ENCODE results near the gene LEPROT. TPM values are rescaled to one million over a fixed set of nuclear protein-coding genes. Genes with fewer than 3 reads are reported as not detected.

The LEPROT gene
- total RNA-seq, 1 donor from 2014 or later = 30.8 TPM

- peaks cover 10 to 19% (median 12%) of the 10 kb centered on the region in 3 donors for H3K36me3 ChIP-seq (ENCODE audit: control insufficient read depth in 3 of 3, insufficient read depth in 3 of 3, low read length in 3 of 3)
- no peaks in the 10 kb centered on the region for H3K27me3 ChIP-seq (ENCODE audit: control insufficient read depth in 3 of 3, insufficient read depth in 3 of 3, low read length in 3 of 3)
- H3K27ac ChIP-seq (ENCODE audit: low read depth, low read length) = peak overlapping the region; percentile 97
- H3K9ac ChIP-seq (ENCODE audit: low read depth in 1 of 3, low read length in 3 of 3) = peak overlapping the region in 1 of 3 donors; percentile 97
- peak overlapping the region; percentile 42 to 98 (median 92) for H3K4me3 ChIP-seq (ENCODE audit: low read length in 3 of 3)
- H3K9me3 ChIP-seq (ENCODE audit: control insufficient read depth in 3 of 3, low read length in 3 of 3) = no peaks in the 10 kb centered on the region
- H3K4me1 ChIP-seq (ENCODE audit: control insufficient read depth in 3 of 3, insufficient read depth in 3 of 3, low read length in 3 of 3) = peaks cover 22 to 29% (median 23%) of the 10 kb centered on the region in 3 donors
Measured at GRCh38 chr1:65422241-65423203, 2.1 kb downstream of the LEPROT start.

DNA sequence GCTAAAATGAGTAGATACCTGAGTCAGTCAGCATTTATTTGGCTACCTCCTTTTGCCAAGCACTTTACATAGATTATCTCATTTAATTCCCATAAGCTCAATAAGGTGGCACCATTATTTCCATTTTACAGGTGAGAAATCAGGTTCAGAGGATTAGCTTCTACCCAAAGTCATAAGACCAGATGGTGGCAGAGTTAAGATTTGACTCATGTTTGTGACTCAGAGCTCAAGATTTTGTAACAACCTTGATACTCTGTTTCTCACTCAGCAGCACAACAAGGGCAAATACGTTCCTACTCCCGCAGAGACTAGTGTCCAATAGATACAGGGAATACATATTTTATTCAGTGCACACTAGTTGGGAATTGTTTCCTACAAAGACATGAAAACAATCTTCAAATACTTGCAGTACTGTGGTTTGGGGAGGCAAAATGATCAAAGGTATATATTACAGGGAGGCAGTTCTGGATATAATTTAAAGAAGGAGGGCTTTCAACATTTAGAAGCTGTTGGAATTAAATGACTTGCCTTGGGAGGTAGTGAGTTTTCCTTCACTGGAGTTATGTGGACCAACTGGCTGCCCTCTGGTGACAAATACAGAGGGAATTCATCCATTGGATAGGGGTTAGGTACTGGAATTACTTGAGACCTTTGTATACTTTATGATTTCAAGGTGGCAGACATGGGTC, 3.6 kb downstream of the LEPROT start:
- H3K4me1 ChIP-seq (ENCODE audit: control insufficient read depth in 3 of 3, insufficient read depth in 3 of 3, low read length in 3 of 3) = peaks cover 23 to 28% (median 23%) of the 10 kb centered on the region in 3 donors
- no peak overlapping the region for H3K4me3 ChIP-seq (ENCODE audit: low read length in 3 of 3)
- H3K27me3 ChIP-seq (ENCODE audit: control insufficient read depth in 3 of 3, insufficient read depth in 3 of 3, low read length in 3 of 3) = no peaks in the 10 kb centered on the region
- H3K9ac ChIP-seq (ENCODE audit: low read depth in 1 of 3, low read length in 3 of 3) = no peak overlapping the region
- H3K27ac ChIP-seq (ENCODE audit: low read depth, low read length) = no peak overlapping the region
- no peaks in the 10 kb centered on the region for H3K9me3 ChIP-seq (ENCODE audit: control insufficient read depth in 3 of 3, low read length in 3 of 3)
- H3K36me3 ChIP-seq (ENCODE audit: control insufficient read depth in 3 of 3, insufficient read depth in 3 of 3, low read length in 3 of 3) = peaks cover 10 to 22% (median 16%) of the 10 kb centered on the region in 3 donors

GRCh38 chr1:65424573-65424889, 4.1 kb downstream of the LEPROT start:
- H3K27me3 ChIP-seq (ENCODE audit: control insufficient read depth in 3 of 3, insufficient read depth in 3 of 3, low read length in 3 of 3) = no peaks in the 10 kb centered on the region
- peaks cover 23 to 25% (median 25%) of the 10 kb centered on the region in 3 donors for H3K4me1 ChIP-seq (ENCODE audit: control insufficient read depth in 3 of 3, insufficient read depth in 3 of 3, low read length in 3 of 3)
- H3K9me3 ChIP-seq (ENCODE audit: control insufficient read depth in 3 of 3, low read length in 3 of 3) = no peaks in the 10 kb centered on the region
- no peak overlapping the region for H3K9ac ChIP-seq (ENCODE audit: low read depth in 1 of 3, low read length in 3 of 3)
- no peak overlapping the region for H3K27ac ChIP-seq (ENCODE audit: low read depth, low read length)
- H3K36me3 ChIP-seq (ENCODE audit: control insufficient read depth in 3 of 3, insufficient read depth in 3 of 3, low read length in 3 of 3) = peaks cover 10 to 22% (median 16%) of the 10 kb centered on the region in 3 donors
- H3K4me3 ChIP-seq (ENCODE audit: low read length in 3 of 3) = no peak overlapping the region

- no peaks in the 10 kb centered on the region for H3K27me3 ChIP-seq (ENCODE audit: control insufficient read depth in 3 of 3, insufficient read depth in 3 of 3, low read length in 3 of 3)
- no peak overlapping the region for H3K4me3 ChIP-seq (ENCODE audit: low read length in 3 of 3)
- peaks cover 20 to 25% (median 21%) of the 10 kb centered on the region in 3 donors for H3K4me1 ChIP-seq (ENCODE audit: control insufficient read depth in 3 of 3, insufficient read depth in 3 of 3, low read length in 3 of 3)
- peaks cover 10 to 22% (median 16%) of the 10 kb centered on the region in 3 donors for H3K36me3 ChIP-seq (ENCODE audit: control insufficient read depth in 3 of 3, insufficient read depth in 3 of 3, low read length in 3 of 3)
- no peak overlapping the region for H3K27ac ChIP-seq (ENCODE audit: low read depth, low read length)
- H3K9me3 ChIP-seq (ENCODE audit: control insufficient read depth in 3 of 3, low read length in 3 of 3) = no peaks in the 10 kb centered on the region
- no peak overlapping the region for H3K9ac ChIP-seq (ENCODE audit: low read depth in 1 of 3, low read length in 3 of 3)
Measured at GRCh38 chr1:65425006-65425405, 4.5 kb downstream of the LEPROT start.

DNA sequence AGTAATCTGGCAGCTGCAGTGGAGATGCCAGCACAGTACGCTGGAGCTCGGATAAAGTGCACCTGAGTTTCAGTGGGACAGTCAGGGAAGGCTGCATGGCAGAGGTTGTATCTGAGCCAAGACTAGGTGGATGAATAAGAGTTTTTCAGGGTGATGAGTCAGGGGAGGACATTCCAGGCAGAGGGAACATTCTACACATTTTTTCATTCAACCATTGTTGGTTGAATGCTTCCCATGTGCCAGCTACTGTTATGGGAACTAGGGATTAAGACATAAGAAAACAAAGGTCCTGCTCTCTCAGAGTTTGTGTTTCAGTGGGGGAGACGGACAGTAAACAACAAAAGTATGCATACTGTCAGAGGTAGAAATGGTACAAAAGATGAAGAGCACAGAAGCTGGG, 5.2 kb downstream of the LEPROT start:
- Histone ChIP-seq H3K27me3 (ENCODE audit: control insufficient read depth in 3 of 3, insufficient read depth in 3 of 3, low read length in 3 of 3) (no peaks in the 10 kb centered on the region), H3K4me1 (ENCODE audit: control insufficient read depth in 3 of 3, insufficient read depth in 3 of 3, low read length in 3 of 3) (peaks cover 20 to 25% (median 21%) of the 10 kb centered on the region in 3 donors), H3K27ac (ENCODE audit: low read depth, low read length) (no peak overlapping the region), H3K9ac (ENCODE audit: low read depth in 1 of 3, low read length in 3 of 3) (no peak overlapping the region), H3K36me3 (ENCODE audit: control insufficient read depth in 3 of 3, insufficient read depth in 3 of 3, low read length in 3 of 3) (peaks cover 10 to 22% (median 16%) of the 10 kb centered on the region in 3 donors), H3K4me3 (ENCODE audit: low read length in 3 of 3) (no peak overlapping the region), H3K9me3 (ENCODE audit: control insufficient read depth in 3 of 3, low read length in 3 of 3) (no peaks in the 10 kb centered on the region)

- H3K36me3 ChIP-seq (ENCODE audit: control insufficient read depth in 3 of 3, insufficient read depth in 3 of 3, low read length in 3 of 3) = peaks cover 11 to 31% (median 22%) of the 10 kb centered on the region in 3 donors
Measured at GRCh38 chr1:65429078-65429477, 8.6 kb downstream of the LEPROT start.

DNA sequence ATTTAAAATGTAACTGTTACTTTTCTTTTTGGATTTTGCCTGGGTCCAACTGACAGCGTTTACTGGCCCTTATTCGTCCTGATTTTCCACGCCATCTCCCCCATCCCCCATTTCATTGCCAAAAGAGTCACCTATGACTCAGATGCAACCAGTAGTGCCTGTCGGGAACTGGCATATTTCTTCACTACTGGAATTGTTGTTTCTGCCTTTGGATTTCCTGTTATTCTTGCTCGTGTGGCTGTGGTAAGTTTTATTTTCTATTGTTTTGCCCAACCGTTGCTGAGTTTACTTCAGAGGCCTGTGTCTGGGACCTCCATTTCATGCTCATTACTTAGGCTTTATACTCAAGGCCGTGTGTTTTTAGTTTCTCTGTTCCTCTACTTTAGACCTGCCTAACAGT, 9.3 kb downstream of the LEPROT start:
- H3K36me3 ChIP-seq (ENCODE audit: control insufficient read depth in 3 of 3, insufficient read depth in 3 of 3, low read length in 3 of 3) = peaks cover 11 to 35% (median 22%) of the 10 kb centered on the region in 3 donors
- H3K27me3 ChIP-seq (ENCODE audit: control insufficient read depth in 3 of 3, insufficient read depth in 3 of 3, low read length in 3 of 3) = no peaks in the 10 kb centered on the region
- H3K9ac ChIP-seq (ENCODE audit: low read depth in 1 of 3, low read length in 3 of 3) = no peak overlapping the region
- H3K9me3 ChIP-seq (ENCODE audit: control insufficient read depth in 3 of 3, low read length in 3 of 3) = no peaks in the 10 kb centered on the region
- peak overlapping the region; percentile 65 for H3K27ac ChIP-seq (ENCODE audit: low read depth, low read length)
- peaks cover 0 to 3% (median 0%) of the 10 kb centered on the region in 3 donors for H3K4me1 ChIP-seq (ENCODE audit: control insufficient read depth in 3 of 3, insufficient read depth in 3 of 3, low read length in 3 of 3)
- H3K4me3 ChIP-seq (ENCODE audit: low read length in 3 of 3) = no peak overlapping the region

More at GRCh38 chr1:65429078-65429477, 8.6 kb downstream of the LEPROT start:
- Histone ChIP-seq H3K9ac (ENCODE audit: low read depth in 1 of 3, low read length in 3 of 3) (no peak overlapping the region), H3K27ac (ENCODE audit: low read depth, low read length) (peak overlapping the region; percentile 65), H3K4me1 (ENCODE audit: control insufficient read depth in 3 of 3, insufficient read depth in 3 of 3, low read length in 3 of 3) (peaks cover 0 to 4% (median 0%) of the 10 kb centered on the region in 3 donors), H3K27me3 (ENCODE audit: control insufficient read depth in 3 of 3, insufficient read depth in 3 of 3, low read length in 3 of 3) (no peaks in the 10 kb centered on the region), H3K9me3 (ENCODE audit: control insufficient read depth in 3 of 3, low read length in 3 of 3) (no peaks in the 10 kb centered on the region), H3K4me3 (ENCODE audit: low read length in 3 of 3) (no peak overlapping the region)

GRCh38 chr1:65431111-65431705, 10.7 kb downstream of the LEPROT start:
- Histone ChIP-seq H3K9me3 (ENCODE audit: control insufficient read depth in 3 of 3, low read length in 3 of 3) (no peaks in the 10 kb centered on the region), H3K27ac (ENCODE audit: low read depth, low read length) (no peak overlapping the region), H3K9ac (ENCODE audit: low read depth in 1 of 3, low read length in 3 of 3) (no peak overlapping the region), H3K4me3 (ENCODE audit: low read length in 3 of 3) (no peak overlapping the region), H3K36me3 (ENCODE audit: control insufficient read depth in 3 of 3, insufficient read depth in 3 of 3, low read length in 3 of 3) (peaks cover 7 to 26% (median 13%) of the 10 kb centered on the region in 3 donors), H3K4me1 (ENCODE audit: control insufficient read depth in 3 of 3, insufficient read depth in 3 of 3, low read length in 3 of 3) (peaks cover 0 to 3% (median 0%) of the 10 kb centered on the region in 3 donors), H3K27me3 (ENCODE audit: control insufficient read depth in 3 of 3, insufficient read depth in 3 of 3, low read length in 3 of 3) (no peaks in the 10 kb centered on the region)

DNA sequence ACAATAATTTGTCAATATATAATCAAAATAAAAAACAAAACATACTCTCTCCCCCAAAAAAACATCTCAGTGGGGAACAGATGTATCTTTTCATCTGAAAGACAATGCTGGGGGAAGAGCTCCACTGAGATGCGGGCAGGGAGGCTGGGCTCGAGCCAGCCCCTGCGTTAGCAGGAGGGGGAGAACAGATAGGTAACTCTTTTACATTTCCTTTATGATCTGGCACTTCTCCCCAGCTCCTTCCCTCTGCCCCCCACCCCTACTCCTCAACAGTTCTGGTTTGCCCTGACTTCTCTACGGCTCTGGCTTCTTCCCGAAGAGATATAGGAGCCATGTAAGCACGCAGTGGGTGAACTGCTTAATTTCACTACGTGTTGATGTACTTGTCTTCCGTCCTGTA, 12.4 kb downstream of the LEPROT start:
- H3K27me3 ChIP-seq (ENCODE audit: control insufficient read depth in 3 of 3, insufficient read depth in 3 of 3, low read length in 3 of 3) = no peaks in the 10 kb centered on the region
- H3K36me3 ChIP-seq (ENCODE audit: control insufficient read depth in 3 of 3, insufficient read depth in 3 of 3, low read length in 3 of 3) = peaks cover 2 to 16% (median 9%) of the 10 kb centered on the region in 3 donors
- no peak overlapping the region for H3K27ac ChIP-seq (ENCODE audit: low read depth, low read length)
- H3K9me3 ChIP-seq (ENCODE audit: control insufficient read depth in 3 of 3, low read length in 3 of 3) = no peaks in the 10 kb centered on the region
- no peak overlapping the region for H3K4me3 ChIP-seq (ENCODE audit: low read length in 3 of 3)
- no peak overlapping the region for H3K9ac ChIP-seq (ENCODE audit: low read depth in 1 of 3, low read length in 3 of 3)
- H3K4me1 ChIP-seq (ENCODE audit: control insufficient read depth in 3 of 3, insufficient read depth in 3 of 3, low read length in 3 of 3) = peaks cover 0 to 3% (median 0%) of the 10 kb centered on the region in 3 donors
